ENCODE data around the gene CDH13. TPM values are rescaled to one million over a fixed set of nuclear protein-coding genes. Genes with fewer than 3 reads are reported as not detected.

The CDH13 gene
- total and polyA plus RNA-seq, 2 experiments from 2014 or later = 1.6 to 4.4 TPM

DNA sequence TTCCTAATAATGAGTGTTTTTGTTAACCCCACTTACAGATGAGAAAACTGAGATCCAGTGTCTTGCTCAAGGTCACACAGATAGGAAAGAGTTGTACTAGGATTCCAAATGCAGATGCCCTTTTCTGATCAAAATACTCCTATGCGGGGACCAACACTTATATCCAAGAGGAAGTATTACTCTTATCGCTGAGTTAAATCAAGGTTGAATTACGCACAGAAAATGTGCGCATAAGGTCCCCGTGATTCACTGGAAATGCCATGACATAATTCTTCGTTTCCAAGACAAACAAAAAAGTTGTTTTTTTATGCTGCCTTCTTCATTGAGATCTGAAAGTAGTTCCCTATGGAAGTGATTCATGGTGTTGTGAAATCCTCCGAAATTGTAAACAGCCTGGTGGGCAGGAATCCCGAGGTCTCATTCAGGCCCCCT, 717.2 kb downstream of the CDH13 start (continued):
- TF ChIP-seq ZNF462 (CRISPR knock-in tag; IDR thresholded peaks at IDR 0.05) = no peak
- no peak for TF ChIP-seq STAT1 (IDR thresholded peaks at IDR 0.05; ENCODE audit: unreplicated experiment)
- TF ChIP-seq NANOG (IDR thresholded peaks at IDR 0.05; ENCODE audit: borderline replicate concordance) = no peak
- TF ChIP-seq, protein P1, sequence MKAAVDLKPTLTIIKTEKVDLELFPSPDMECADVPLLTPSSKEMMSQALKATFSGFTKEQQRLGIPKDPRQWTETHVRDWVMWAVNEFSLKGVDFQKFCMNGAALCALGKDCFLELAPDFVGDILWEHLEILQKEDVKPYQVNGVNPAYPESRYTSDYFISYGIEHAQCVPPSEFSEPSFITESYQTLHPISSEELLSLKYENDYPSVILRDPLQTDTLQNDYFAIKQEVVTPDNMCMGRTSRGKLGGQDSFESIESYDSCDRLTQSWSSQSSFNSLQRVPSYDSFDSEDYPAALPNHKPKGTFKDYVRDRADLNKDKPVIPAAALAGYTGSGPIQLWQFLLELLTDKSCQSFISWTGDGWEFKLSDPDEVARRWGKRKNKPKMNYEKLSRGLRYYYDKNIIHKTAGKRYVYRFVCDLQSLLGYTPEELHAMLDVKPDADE (IDR thresholded peaks at IDR 0.05) = no peak

DNA sequence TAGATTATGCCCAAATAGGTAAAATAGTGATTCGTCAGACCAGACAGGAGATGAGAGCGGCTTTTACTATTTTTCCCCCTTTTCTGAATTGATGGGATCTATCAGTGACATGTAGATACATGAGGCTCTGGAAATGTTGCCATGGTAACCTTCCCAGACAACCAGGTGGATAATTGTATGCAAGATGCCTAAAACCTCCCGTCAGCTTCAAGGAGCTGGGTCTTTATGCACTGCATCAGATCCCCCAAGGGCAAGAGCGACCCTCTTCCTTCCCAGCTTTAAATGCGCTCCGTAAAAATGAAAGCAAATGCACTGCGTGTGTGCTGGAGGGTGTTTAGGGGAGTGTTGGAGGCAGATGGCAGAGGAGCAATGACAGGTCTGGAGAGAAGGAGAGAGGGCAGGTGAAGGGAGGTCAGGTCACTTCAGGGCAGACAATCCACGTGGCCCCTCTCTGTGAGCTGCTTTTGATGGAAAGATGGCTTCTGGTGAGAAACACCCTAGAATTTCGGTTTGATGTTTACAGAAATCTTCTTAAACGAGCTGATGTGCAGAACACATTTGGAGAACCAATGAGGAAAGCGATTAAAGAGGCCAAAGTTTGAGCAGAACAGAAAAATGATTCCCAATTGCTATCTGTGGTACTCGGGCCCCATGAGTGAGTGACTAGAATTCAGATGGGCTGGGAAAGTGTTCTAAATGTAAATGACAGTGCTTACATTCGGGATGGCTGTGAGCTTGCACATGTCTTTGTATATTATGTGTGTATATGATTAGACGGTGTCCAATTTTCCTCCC, 719.3 kb downstream of the CDH13 start:
- Histone ChIP-seq H3K4me2 (no peak overlapping the region), H3K27ac (ENCODE audit: low read depth) (no peak overlapping the region), H3K9me2 (ENCODE audit: insufficient read depth) (no peaks in the 10 kb centered on the region), H2AFZ (no peak overlapping the region), H3K4me1 (ENCODE audit: insufficient read depth) (peaks cover 6% of the 10 kb centered on the region), H3K36me3 (ENCODE audit: insufficient read depth) (no peaks in the 10 kb centered on the region), H3K27me3 (ENCODE audit: insufficient read depth) (no peaks in the 10 kb centered on the region), H3F3A (replicated peaks; ENCODE audit: low read depth) (no peaks in the 10 kb centered on the region), H3K4me3 (no peak overlapping the region), H4K20me1 (replicated peaks; ENCODE audit: insufficient read depth) (no peaks in the 10 kb centered on the region), H3K79me2 (replicated peaks; ENCODE audit: insufficient read depth) (no peaks in the 10 kb centered on the region)
- Mint-ChIP-seq H3K4me3 (no peak overlapping the region), H3K9me3 (no peaks in the 10 kb centered on the region), H3K27me3 (ENCODE audit: insufficient read depth, low read depth, poor library complexity) (no peaks in the 10 kb centered on the region), H3K4me1 (peaks cover 6% of the 10 kb centered on the region; the same call in 2 of the 3 replicates), H3K27ac (no peak overlapping the region), H3K36me3 (ENCODE audit: low read depth) (no peaks in the 10 kb centered on the region)
- ATAC-seq (no peak), DNase-seq (ENCODE audit: low spot score) (peak; percentile 36)
- no peak for TF ChIP-seq ZNF331 (CRISPR knock-in tag; IDR thresholded peaks at IDR 0.05; ENCODE audit: low read depth)
- TF ChIP-seq JUNB (IDR thresholded peaks at IDR 0.05; ENCODE audit: unreplicated experiment) = no peak
- no peak for TF ChIP-seq POLR2AphosphoS5 (IDR thresholded peaks at IDR 0.05; ENCODE audit: low read depth)
- no peak for TF ChIP-seq EZH2 (IDR thresholded peaks at IDR 0.05; ENCODE audit: low read depth, unreplicated experiment)
- TF ChIP-seq, protein P2, sequence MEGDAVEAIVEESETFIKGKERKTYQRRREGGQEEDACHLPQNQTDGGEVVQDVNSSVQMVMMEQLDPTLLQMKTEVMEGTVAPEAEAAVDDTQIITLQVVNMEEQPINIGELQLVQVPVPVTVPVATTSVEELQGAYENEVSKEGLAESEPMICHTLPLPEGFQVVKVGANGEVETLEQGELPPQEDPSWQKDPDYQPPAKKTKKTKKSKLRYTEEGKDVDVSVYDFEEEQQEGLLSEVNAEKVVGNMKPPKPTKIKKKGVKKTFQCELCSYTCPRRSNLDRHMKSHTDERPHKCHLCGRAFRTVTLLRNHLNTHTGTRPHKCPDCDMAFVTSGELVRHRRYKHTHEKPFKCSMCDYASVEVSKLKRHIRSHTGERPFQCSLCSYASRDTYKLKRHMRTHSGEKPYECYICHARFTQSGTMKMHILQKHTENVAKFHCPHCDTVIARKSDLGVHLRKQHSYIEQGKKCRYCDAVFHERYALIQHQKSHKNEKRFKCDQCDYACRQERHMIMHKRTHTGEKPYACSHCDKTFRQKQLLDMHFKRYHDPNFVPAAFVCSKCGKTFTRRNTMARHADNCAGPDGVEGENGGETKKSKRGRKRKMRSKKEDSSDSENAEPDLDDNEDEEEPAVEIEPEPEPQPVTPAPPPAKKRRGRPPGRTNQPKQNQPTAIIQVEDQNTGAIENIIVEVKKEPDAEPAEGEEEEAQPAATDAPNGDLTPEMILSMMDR (conservative IDR thresholded peaks at IDR 0.05; ENCODE audit: low read depth in 2 of 2) = no peak
- no peak for TF ChIP-seq CREB1 (CRISPR knock-in tag; IDR thresholded peaks at IDR 0.05; ENCODE audit: low read depth)
- no peak for TF ChIP-seq STAT1 (IDR thresholded peaks at IDR 0.05; ENCODE audit: unreplicated experiment)

Data from GM23338 (cell line).